Esophagus mucosa (tissue), 1 donor: ENCODE measurements around the gene RBM19. TPM values are rescaled to one million over a fixed set of nuclear protein-coding genes. Genes with fewer than 3 reads are reported as not detected.

Source experiments
- ATAC-seq: fragments of 200-7000 bp; cut with Tn5 transposase; one replicate; pipeline ENCODE4 v1.9.1; 2020
- total RNA-seq: library from RNA; stranded (reverse); gene quantifications from one replicate; pipeline ENCODE4 v1.2.4, GENCODE V29; 2023
- donor health status: DM: yes; HTN: yes; CAD: no.

The RBM19 gene
- total RNA-seq, 1 donor from 2014 or later, result 21.7 TPM

GRCh38 chr12:113798552-113798951, 167.6 kb downstream of the RBM19 start:
- no peak for ATAC-seq

- no peak for ATAC-seq
Observed at GRCh38 chr12:113797535-113797868, 168.6 kb downstream of the RBM19 start.

- no peak for ATAC-seq
Observed at GRCh38 chr12:113796852-113797534, 169.1 kb downstream of the RBM19 start.

GRCh38 chr12:113796066-113796827, 169.9 kb downstream of the RBM19 start:
- ATAC-seq, result no peak

- no peak for ATAC-seq
Observed at GRCh38 chr12:113795445-113795844, 170.7 kb downstream of the RBM19 start.

GRCh38 chr12:113794774-113795173, 171.4 kb downstream of the RBM19 start:
- ATAC-seq, result no peak

GRCh38 chr12:113793250-113793649, 172.9 kb downstream of the RBM19 start:
- no peak for ATAC-seq

- ATAC-seq, result no peak
Observed at GRCh38 chr12:113792450-113792849, 173.7 kb downstream of the RBM19 start.

GRCh38 chr12:113788020-113788856, 177.9 kb downstream of the RBM19 start:
- ATAC-seq, result no peak

GRCh38 chr12:113786107-113786506, 180.0 kb downstream of the RBM19 start:
- no peak for ATAC-seq

GRCh38 chr12:113783811-113784210, 182.3 kb downstream of the RBM19 start:
- ATAC-seq, result no peak

GRCh38 chr12:113782873-113783272, 183.3 kb downstream of the RBM19 start:
- no peak for ATAC-seq

- no peak for ATAC-seq
Observed at GRCh38 chr12:113781415-113782198, 184.5 kb downstream of the RBM19 start.

GRCh38 chr12:113779774-113780173, 186.4 kb downstream of the RBM19 start:
- no peak for ATAC-seq

GRCh38 chr12:113778432-113779132, 187.5 kb downstream of the RBM19 start:
- no peak for ATAC-seq

GRCh38 chr12:113777751-113778150, 188.4 kb downstream of the RBM19 start:
- ATAC-seq, result no peak

GRCh38 chr12:113776536-113776935, 189.6 kb downstream of the RBM19 start:
- ATAC-seq, result no peak

GRCh38 chr12:113774526-113774925, 191.6 kb downstream of the RBM19 start:
- no peak for ATAC-seq

- ATAC-seq, result no peak
Observed at GRCh38 chr12:113772505-113773030, 193.6 kb downstream of the RBM19 start.

GRCh38 chr12:113770389-113770865, 195.7 kb downstream of the RBM19 start:
- ATAC-seq, result no peak

- no peak for ATAC-seq
Observed at GRCh38 chr12:113769305-113769704, 196.8 kb downstream of the RBM19 start.
